ENCODE data around the gene YPEL1. TPM values are rescaled to one million over a fixed set of nuclear protein-coding genes. Genes with fewer than 3 reads are reported as not detected.
"Not testable (repeated sequence)": the region's sequence is repeated elsewhere in the genome, so short reads cannot be mapped to it uniquely, and the experiment has no call there.

YPEL1 gene
- total RNA-seq, 1 donor from 2014 or later, result 3.2 TPM

DNA sequence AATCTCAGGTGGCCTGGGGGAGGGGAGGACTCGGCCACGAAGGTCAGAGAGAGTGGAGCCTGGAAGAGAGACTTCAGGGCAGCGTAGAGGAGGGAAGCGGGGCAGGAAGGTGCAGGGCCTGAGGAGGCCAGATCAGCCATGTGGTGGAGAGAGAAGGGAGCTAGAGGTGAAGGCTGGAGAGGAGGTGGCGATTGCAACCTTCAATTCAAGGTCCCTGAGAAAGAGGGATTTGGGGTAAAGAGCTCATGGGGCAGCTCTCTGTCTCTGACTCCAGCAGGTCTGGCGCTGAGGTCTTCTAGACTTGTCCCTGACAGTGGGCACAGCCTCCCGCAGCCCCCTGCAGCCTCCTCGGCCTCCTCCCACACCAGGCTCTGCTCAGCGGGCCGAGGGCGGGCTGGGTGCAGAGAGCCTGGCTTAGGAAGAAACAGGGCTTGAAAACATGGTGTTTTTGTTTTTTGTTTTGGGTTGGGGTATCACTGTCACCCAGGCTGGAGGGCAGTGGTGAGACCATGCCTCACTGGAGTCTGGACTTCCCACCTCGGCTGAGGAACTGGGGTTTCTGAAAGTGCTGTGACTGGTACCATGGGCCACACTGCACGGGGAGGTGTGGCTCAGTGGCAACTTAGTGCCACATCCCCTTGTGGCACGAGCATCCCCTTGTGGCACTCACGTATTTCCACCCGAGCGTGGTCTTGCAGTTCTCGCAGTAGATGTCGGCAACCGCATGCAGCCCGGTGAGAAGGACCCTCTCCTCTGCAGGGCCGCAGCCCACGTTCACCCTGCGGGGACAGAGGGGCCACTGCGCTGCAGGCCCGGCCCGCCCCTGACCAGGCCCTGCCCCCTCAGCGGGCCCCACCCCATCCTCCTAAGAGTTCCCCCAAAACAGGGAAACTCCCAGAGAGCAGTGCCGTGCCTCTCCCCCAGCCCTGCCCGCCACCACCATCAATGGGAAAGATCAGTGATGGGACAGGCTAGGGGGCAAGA is 32.6 kb downstream of the YPEL1 start:
- ATAC-seq, result no peak
- DNase-seq, result no peak
- intact Hi-C loops (cut with micrococcal nuclease), result no loop called here

DNA sequence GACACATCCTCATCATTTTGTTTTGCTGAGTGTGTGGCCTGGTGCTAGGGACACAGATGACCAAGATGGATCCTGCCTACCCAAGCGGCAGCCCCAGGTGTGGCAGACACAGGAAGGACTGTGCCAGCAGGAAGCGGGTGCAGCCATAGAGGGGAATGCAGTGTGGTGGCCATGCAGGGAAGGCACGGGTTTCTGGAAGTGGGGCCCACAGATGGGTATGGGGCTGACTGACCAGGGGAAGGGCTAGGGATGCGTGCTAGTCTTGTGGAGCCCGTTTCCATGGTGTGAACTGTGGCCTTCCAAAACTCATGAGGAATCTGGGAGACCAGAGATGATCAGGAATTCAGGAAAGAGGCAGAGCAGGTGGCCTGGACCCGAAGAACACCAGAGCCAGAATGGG is 33.5 kb downstream of the YPEL1 start:
- intact Hi-C loops (cut with micrococcal nuclease), result no loop called here
- no peak for ATAC-seq
- no peak for DNase-seq

DNA sequence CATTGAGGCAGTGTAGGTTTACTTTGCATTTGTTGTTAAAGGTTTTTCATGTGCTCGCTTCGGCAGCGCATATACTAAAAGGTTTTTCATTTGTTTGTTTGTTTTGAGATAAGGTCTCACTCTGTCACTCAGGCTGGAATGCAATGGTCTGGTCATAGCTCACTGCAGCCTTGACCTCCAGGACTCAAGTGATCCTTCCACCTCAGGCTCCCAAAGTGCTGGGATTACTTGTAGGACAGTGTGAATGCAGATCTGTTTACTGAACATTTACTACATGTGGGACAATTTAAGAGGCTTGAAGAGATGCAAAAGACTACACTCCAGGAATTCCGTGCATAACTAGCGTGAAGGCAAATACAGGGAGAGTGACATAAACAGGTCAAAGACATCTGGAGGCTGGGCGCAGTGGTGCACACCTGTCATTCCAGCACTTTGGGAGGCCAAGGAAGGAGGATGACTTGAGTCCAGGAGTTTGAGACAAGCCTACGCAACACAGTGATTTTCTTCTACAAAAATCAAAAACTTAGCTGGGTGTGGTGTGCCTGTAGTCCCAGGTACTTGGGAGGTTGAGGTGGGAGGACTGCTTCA is 34.1 kb downstream of the YPEL1 start:
- intact Hi-C loops (cut with micrococcal nuclease), result no loop called here
- no peak for ATAC-seq
- DNase-seq, result no peak

GRCh38 chr22:21700822-21701221 is 34.8 kb downstream of the YPEL1 start:
- DNase-seq (no peak), ATAC-seq (no peak)
- intact Hi-C loops (cut with micrococcal nuclease), result no loop called here

- peak; percentile 21 for ATAC-seq
- intact Hi-C loops (cut with micrococcal nuclease), result no loop called here
Observed at GRCh38 chr22:21699643-21700042, 36.0 kb downstream of the YPEL1 start.

DNA sequence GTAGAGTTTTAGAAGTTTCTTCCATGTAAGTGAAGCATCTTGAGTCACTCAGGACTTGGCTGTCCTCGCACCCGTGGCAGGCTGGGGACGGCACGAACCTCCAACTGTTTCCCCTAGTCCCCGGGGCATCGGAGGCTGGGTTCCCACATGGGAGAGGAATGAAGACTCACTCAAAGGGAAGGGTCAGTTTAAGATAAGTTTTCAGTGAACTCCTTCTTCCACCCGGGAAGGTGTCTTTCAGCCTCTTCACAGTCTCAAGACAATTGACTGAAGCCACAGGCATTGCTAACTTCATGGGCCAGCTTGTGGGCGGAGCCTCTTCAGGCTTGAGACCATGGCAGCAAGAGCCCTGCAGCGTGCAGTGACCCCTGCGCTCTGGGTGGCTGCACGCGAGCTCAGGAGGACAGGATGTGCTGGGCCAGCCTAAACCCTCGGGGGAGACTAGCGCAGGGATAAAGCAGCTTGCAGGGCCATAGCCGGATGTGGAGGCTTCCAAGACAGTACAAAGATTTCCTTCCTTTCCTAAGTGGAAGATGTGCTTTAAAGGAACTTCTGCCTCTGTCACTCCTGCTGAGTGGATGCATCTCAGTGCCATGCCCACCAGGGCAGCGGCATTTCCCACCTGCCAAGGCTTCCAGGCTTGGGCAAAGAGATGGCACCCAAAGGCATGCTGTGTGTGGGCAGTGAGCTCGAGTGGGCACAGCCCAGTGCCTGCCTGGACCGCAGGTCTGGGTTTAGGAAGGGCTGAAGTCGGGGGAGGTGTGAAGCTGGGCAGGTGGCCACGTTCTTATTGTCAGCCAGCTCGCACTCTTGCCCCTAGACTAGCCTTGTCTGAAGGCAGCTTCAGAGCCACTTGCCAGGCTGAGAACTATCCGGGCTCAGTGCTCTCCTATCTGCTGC is 36.9 kb downstream of the YPEL1 start:
- ATAC-seq, result peak; percentile 64
- DNase-seq, result peak; percentile 79
- intact Hi-C loops (cut with micrococcal nuclease), result no loop called here

More at GRCh38 chr22:21699643-21700042, 36.0 kb downstream of the YPEL1 start:
- DNase-seq, result no peak

DNA sequence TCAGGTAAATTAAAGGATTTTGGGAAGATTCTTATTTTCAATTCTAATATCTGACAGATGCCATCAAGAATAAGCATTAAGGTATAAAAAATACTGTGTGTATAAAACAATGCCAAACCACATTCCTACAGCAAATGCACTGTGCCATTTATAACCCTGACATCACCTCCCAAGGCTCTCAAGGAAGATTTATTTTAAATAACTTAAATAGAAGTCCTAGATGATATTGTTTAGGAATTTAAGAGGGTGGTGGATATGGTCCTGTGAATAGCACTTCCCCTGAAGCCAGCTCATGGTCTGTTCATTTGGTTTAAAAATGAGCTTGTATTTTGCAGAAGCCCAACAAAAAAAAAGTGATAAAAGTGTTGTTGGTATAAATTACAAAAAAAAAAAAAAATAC is 37.7 kb downstream of the YPEL1 start:
- intact Hi-C loops (cut with micrococcal nuclease), result no loop called here
- peak; percentile 28 for ATAC-seq
- no peak for DNase-seq

DNA sequence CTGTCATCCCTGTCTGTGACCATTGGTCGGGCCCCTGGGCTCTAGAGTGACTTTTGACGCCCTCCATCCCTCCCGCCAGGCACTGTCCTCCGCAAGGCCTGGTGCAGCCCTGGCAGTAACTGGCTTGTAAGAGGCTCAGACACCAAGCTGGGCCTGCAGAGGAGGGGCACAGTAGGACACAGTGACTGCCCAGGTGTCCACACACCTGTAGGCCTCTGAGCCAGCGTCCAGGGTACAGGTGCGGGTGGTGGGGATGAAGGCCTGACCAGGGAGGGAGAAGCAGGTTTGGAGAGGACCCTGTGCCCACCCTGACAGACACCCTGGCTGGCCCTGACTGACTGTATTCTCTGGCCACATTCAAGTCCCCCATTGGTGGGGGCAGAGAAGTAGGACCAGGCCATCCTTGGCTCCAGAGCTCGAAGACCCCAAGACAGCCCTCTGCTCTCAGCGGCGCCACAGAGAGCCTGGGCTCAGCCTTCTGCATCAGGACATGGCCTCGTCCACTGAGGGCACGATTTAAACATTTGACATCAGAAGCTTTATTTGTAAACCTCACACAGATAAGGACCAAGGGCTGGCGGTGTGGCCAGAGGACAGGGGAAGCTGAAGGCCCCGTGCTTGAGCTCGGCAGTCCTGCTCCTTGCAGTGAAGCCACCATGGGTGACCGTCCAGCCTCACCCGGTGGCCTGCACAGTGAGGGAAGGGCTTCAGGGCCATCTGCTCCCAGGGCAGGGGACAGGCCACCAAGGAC is 38.4 kb downstream of the YPEL1 start:
- intact Hi-C loops (cut with micrococcal nuclease), result no loop called here
- ATAC-seq (peak; percentile 44), DNase-seq (no peak)

DNA sequence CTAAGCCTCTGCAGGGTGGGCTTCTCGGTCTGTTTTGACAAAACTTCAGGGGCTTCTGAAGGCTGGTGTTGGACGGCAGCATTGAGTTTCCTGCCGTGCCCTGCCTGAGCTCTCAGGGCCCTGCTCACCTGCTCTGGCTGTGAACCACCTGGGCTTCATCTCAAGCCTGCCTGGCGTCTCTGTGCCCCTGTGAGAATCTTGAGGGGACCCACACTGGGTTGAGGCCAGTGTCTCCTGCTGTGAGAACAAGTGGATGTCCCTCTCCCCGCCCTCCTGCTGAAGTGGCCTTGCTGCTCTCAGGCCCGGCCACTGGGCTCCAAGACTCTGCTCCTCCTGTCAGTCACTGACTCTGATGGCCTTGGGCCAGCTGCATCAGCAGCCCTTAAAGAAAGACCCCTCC is 39.5 kb downstream of the YPEL1 start:
- intact Hi-C loops (cut with micrococcal nuclease), result no loop called here
- ATAC-seq (no peak), DNase-seq (no peak)

DNA sequence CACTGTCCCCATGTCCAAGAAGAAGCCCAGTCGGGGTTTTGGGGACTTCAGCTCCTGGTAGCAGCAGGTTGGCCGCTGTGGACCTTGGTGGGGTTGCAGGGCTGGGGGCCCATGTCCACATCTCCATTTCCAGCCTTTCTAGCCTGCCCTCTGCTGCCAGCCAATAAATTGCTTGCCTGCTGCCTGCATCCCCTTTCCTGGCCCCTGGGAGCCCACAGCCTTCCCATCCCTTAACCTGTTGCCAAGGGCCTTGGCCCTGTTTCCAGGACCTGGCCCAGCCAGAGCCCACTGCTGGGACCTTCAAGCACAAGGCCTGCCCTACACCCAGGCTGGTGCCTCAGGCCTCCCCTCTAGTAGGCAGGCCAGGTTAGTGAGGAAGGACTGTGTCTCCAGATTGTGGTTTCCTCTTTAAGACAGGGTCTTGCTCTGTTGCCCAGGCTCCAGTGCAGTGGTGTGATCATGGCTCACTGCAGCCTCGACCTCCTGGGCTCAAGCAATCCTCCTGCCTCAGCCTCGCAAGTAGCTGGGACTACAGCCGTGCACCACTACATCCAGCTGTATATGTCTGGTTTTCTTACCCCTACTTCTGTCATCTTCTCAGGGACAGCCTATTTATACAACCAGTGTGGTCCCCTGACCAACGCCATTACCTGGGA is 40.0 kb downstream of the YPEL1 start:
- DNase-seq, result no peak
- ATAC-seq, result peak; percentile 9
- intact Hi-C loops (cut with micrococcal nuclease), result no loop called here

GRCh38 chr22:21694795-21695429 is 40.7 kb downstream of the YPEL1 start:
- ATAC-seq (no peak), DNase-seq (no peak)
- intact Hi-C loops (cut with micrococcal nuclease), result no loop called here

DNA sequence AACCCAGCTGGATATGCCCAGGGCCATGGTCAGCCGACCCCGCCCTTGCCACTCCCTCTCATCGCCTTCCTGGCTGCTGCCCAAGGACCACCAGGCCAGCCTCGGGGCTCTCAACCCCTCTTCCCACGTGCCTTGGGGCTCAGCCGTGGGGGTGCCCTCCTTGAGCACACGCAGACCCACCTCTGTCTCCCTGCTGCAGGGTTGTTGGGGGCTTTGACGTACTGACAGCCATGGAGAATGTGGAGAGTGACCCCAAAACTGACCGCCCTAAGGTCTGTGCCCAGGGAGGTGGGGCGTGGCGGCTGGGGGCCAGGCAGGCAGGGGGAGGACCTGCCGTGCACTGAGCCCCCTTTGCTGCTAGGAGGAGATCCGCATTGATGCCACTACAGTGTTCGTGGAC is 41.2 kb downstream of the YPEL1 start:
- DNase-seq (no peak), ATAC-seq (no peak)
- intact Hi-C loops (cut with micrococcal nuclease), result no loop called here

GRCh38 chr22:21693999-21694341 is 41.6 kb downstream of the YPEL1 start:
- no peak for ATAC-seq
- intact Hi-C loops (cut with micrococcal nuclease), result no loop called here
- DNase-seq, result no peak

DNA sequence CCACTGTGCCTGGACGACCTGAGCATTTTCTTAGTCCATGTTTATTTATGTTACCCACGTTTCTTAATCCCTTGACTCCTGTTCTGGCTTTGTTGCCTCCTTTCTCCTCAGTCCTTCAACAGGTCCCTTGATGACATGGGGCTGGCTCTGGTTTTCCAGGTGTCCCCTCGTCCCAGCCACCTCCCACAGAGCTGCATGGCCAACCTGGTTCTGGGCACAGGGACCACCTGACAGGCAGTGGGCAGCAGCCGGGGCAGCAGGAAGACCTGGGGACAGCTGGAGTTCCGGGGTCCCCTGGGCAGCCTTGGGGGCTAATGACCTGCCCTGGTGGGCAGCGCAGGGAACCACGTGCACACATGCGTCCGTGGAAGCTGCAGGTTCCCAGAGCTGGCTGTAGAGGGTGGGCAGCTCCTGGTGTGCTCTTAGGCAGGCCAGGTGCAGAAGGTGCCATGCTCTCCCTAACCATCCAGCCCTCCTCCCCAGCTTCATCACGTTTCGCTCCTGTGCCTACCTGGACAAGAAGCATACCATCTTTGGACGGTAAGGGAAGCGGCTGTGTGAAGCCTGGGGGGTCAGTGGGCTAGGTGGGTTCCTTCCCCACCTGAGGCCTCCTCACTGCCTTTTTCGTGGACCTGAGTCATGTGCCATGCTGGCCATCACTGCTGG is 42.1 kb downstream of the YPEL1 start:
- no peak for DNase-seq
- intact Hi-C loops (cut with micrococcal nuclease), result no loop called here
- no peak for ATAC-seq

GRCh38 chr22:21692856-21693255 is 42.7 kb downstream of the YPEL1 start:
- ATAC-seq; intact Hi-C loops (cut with micrococcal nuclease): not testable (repeated sequence)

DNA sequence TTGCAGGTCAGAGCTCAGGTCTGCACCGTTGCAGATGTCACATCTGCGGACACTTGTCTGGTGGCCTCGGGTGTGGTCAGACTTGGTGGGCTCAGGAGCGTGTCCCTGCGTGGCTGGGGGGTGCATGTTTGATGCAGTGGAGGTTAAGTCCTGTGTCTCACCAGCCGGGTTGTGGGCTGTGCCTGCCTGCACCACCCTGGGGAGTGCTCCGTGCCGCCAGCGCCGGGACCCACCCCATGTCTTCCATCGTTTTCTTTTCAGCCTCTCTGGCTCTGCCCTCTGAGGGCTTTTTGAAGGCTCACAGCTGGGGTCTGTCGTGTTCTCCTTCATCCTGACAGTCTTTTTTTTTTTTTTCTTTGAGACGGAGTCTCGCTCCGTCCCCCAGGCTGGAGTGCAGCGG is 43.8 kb downstream of the YPEL1 start:
- ATAC-seq (no peak), DNase-seq (no peak)
- intact Hi-C loops (cut with micrococcal nuclease), result no loop called here

More at GRCh38 chr22:21692856-21693255, 42.7 kb downstream of the YPEL1 start:
- not testable (repeated sequence) for DNase-seq

DNA sequence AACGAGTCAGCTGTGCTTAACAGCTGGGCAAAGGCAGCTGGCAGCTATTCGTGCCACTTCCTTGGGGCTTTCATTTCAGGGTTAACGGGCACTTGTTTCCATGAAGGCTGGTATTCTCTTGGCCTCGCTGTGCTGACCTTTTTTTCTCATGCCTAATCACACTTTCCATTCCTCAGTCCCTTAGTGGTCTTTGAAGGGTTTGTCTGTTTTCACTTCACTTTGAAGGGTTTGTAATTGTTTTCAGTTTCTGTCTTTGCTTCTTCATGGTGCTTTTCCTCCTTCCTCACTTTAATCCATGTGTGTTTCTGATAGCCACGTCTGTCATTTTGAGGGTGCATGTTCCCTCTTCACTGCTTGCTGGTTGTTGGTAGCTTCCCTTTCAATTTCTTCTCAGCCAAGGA is 45.2 kb downstream of the YPEL1 start:
- DNase-seq, result no peak
- intact Hi-C loops (cut with micrococcal nuclease), result no loop called here
- no peak for ATAC-seq
